ENCODE data around the gene SPATA46.

SPATA46 gene

GRCh38 chr1:162407539-162407938, 30.9 kb upstream of the SPATA46 start:
- DNase-seq (ENCODE audit: low read depth, low spot score), result no peak
- H3K4me3 ChIP-seq (ENCODE audit: low read length), result no peak overlapping the region
- no peak overlapping the region for H3K27ac ChIP-seq (ENCODE audit: low read length)
- H3K27me3 ChIP-seq (ENCODE audit: control insufficient read depth, insufficient read depth, low read length), result no peaks in the 10 kb centered on the region
- H3K36me3 ChIP-seq (ENCODE audit: control insufficient read depth, insufficient read depth, low read length), result no peaks in the 10 kb centered on the region
- H3K4me1 ChIP-seq (ENCODE audit: control insufficient read depth, insufficient read depth, low read length), result no peaks in the 10 kb centered on the region
- H3K9me3 ChIP-seq (ENCODE audit: control insufficient read depth, insufficient read depth, low read length), result no peaks in the 10 kb centered on the region
- no CpG with 5 or more reads among the region's 1 CpG for WGBS (ENCODE audit: insufficient coverage, insufficient read length)

GRCh38 chr1:162406811-162407210, 30.2 kb upstream of the SPATA46 start:
- Histone ChIP-seq H3K27ac (ENCODE audit: low read length) (no peak overlapping the region), H3K36me3 (ENCODE audit: control insufficient read depth, insufficient read depth, low read length) (no peaks in the 10 kb centered on the region), H3K27me3 (ENCODE audit: control insufficient read depth, insufficient read depth, low read length) (no peaks in the 10 kb centered on the region), H3K4me1 (ENCODE audit: control insufficient read depth, insufficient read depth, low read length) (no peaks in the 10 kb centered on the region), H3K4me3 (ENCODE audit: low read length) (no peak overlapping the region), H3K9me3 (ENCODE audit: control insufficient read depth, insufficient read depth, low read length) (no peaks in the 10 kb centered on the region)
- DNase-seq (ENCODE audit: low read depth, low spot score), result no peak
- no CpG with 5 or more reads among the region's 2 CpGs for WGBS (ENCODE audit: insufficient coverage, insufficient read length)

GRCh38 chr1:162405800-162406199, 29.1 kb upstream of the SPATA46 start:
- Histone ChIP-seq H3K9me3 (ENCODE audit: control insufficient read depth, insufficient read depth, low read length) (no peaks in the 10 kb centered on the region), H3K27me3 (ENCODE audit: control insufficient read depth, insufficient read depth, low read length) (no peaks in the 10 kb centered on the region), H3K4me3 (ENCODE audit: low read length) (no peak overlapping the region), H3K27ac (ENCODE audit: low read length) (no peak overlapping the region), H3K36me3 (ENCODE audit: control insufficient read depth, insufficient read depth, low read length) (no peaks in the 10 kb centered on the region), H3K4me1 (ENCODE audit: control insufficient read depth, insufficient read depth, low read length) (no peaks in the 10 kb centered on the region)
- no CpG with 5 or more reads among the region's 5 CpGs for WGBS (ENCODE audit: insufficient coverage, insufficient read length)
- no peak for DNase-seq (ENCODE audit: low read depth, low spot score)

- no peak for DNase-seq (ENCODE audit: low read depth, low spot score)
- H3K36me3 ChIP-seq (ENCODE audit: control insufficient read depth, insufficient read depth, low read length), result no peaks in the 10 kb centered on the region
- no peaks in the 10 kb centered on the region for H3K4me1 ChIP-seq (ENCODE audit: control insufficient read depth, insufficient read depth, low read length)
- no peak overlapping the region for H3K4me3 ChIP-seq (ENCODE audit: low read length)
- no peaks in the 10 kb centered on the region for H3K9me3 ChIP-seq (ENCODE audit: control insufficient read depth, insufficient read depth, low read length)
- WGBS (ENCODE audit: insufficient coverage, insufficient read length), result no CpG with 5 or more reads among the region's 5 CpGs
- H3K27me3 ChIP-seq (ENCODE audit: control insufficient read depth, insufficient read depth, low read length), result no peaks in the 10 kb centered on the region
- no peak overlapping the region for H3K27ac ChIP-seq (ENCODE audit: low read length)
Observed at GRCh38 chr1:162404550-162405160, 28.0 kb upstream of the SPATA46 start.

- H3K9me3 ChIP-seq (ENCODE audit: control insufficient read depth, insufficient read depth, low read length), result no peaks in the 10 kb centered on the region
- H3K27me3 ChIP-seq (ENCODE audit: control insufficient read depth, insufficient read depth, low read length), result no peaks in the 10 kb centered on the region
- no peak overlapping the region for H3K27ac ChIP-seq (ENCODE audit: low read length)
- no peak for DNase-seq (ENCODE audit: low read depth, low spot score)
- peaks cover 4% of the 10 kb centered on the region; the same call in 1 of the 2 replicates for H3K4me1 ChIP-seq (ENCODE audit: control insufficient read depth, insufficient read depth, low read length)
- no peak overlapping the region for H3K4me3 ChIP-seq (ENCODE audit: low read length)
- no CpG with 5 or more reads among the region's 10 CpGs for WGBS (ENCODE audit: insufficient coverage, insufficient read length)
- H3K36me3 ChIP-seq (ENCODE audit: control insufficient read depth, insufficient read depth, low read length), result no peaks in the 10 kb centered on the region
Observed at GRCh38 chr1:162400790-162401355, 24.2 kb upstream of the SPATA46 start.

GRCh38 chr1:162398999-162399580, 22.4 kb upstream of the SPATA46 start:
- no CpG with 5 or more reads among the region's 8 CpGs for WGBS (ENCODE audit: insufficient coverage, insufficient read length)
- Histone ChIP-seq H3K9me3 (ENCODE audit: control insufficient read depth, insufficient read depth, low read length) (no peaks in the 10 kb centered on the region), H3K36me3 (ENCODE audit: control insufficient read depth, insufficient read depth, low read length) (no peaks in the 10 kb centered on the region), H3K27ac (ENCODE audit: low read length) (no peak overlapping the region), H3K4me3 (ENCODE audit: low read length) (no peak overlapping the region), H3K27me3 (ENCODE audit: control insufficient read depth, insufficient read depth, low read length) (no peaks in the 10 kb centered on the region), H3K4me1 (ENCODE audit: control insufficient read depth, insufficient read depth, low read length) (peaks cover 4% of the 10 kb centered on the region; the same call in 1 of the 2 replicates)
- no peak for DNase-seq (ENCODE audit: low read depth, low spot score)

- no peaks in the 10 kb centered on the region for H3K27me3 ChIP-seq (ENCODE audit: control insufficient read depth, insufficient read depth, low read length)
- H3K27ac ChIP-seq (ENCODE audit: low read length), result no peak overlapping the region
- no peaks in the 10 kb centered on the region for H3K9me3 ChIP-seq (ENCODE audit: control insufficient read depth, insufficient read depth, low read length)
- no CpG with 5 or more reads among the region's 3 CpGs for WGBS (ENCODE audit: insufficient coverage, insufficient read length)
- H3K36me3 ChIP-seq (ENCODE audit: control insufficient read depth, insufficient read depth, low read length), result no peaks in the 10 kb centered on the region
- DNase-seq (ENCODE audit: low read depth, low spot score), result no peak
- H3K4me3 ChIP-seq (ENCODE audit: low read length), result no peak overlapping the region
- peaks cover 4% of the 10 kb centered on the region; the same call in 1 of the 2 replicates for H3K4me1 ChIP-seq (ENCODE audit: control insufficient read depth, insufficient read depth, low read length)
Observed at GRCh38 chr1:162397943-162398560, 21.4 kb upstream of the SPATA46 start.

- no peak for DNase-seq (ENCODE audit: low read depth, low spot score)
- no CpG with 5 or more reads among the region's 3 CpGs for WGBS (ENCODE audit: insufficient coverage, insufficient read length)
- H3K27ac ChIP-seq (ENCODE audit: low read length), result no peak overlapping the region
Observed at GRCh38 chr1:162397039-162397448, 20.4 kb upstream of the SPATA46 start.

GRCh38 chr1:162396201-162396906, 19.7 kb upstream of the SPATA46 start:
- Histone ChIP-seq H3K4me3 (ENCODE audit: low read length) (no peak overlapping the region), H3K27me3 (ENCODE audit: control insufficient read depth, insufficient read depth, low read length) (no peaks in the 10 kb centered on the region), H3K4me1 (ENCODE audit: control insufficient read depth, insufficient read depth, low read length) (peaks cover 4% of the 10 kb centered on the region; the same call in 1 of the 2 replicates), H3K9me3 (ENCODE audit: control insufficient read depth, insufficient read depth, low read length) (no peaks in the 10 kb centered on the region), H3K27ac (ENCODE audit: low read length) (no peak overlapping the region), H3K36me3 (ENCODE audit: control insufficient read depth, insufficient read depth, low read length) (no peaks in the 10 kb centered on the region)
- no CpG with 5 or more reads among the region's 3 CpGs for WGBS (ENCODE audit: insufficient coverage, insufficient read length)
- DNase-seq (ENCODE audit: low read depth, low spot score), result no peak

More at GRCh38 chr1:162397039-162397448, 20.4 kb upstream of the SPATA46 start:
- H3K27me3 ChIP-seq (ENCODE audit: control insufficient read depth, insufficient read depth, low read length), result no peaks in the 10 kb centered on the region
- H3K4me3 ChIP-seq (ENCODE audit: low read length), result no peak overlapping the region
- peaks cover 4% of the 10 kb centered on the region; the same call in 1 of the 2 replicates for H3K4me1 ChIP-seq (ENCODE audit: control insufficient read depth, insufficient read depth, low read length)
- no peaks in the 10 kb centered on the region for H3K36me3 ChIP-seq (ENCODE audit: control insufficient read depth, insufficient read depth, low read length)
- no peaks in the 10 kb centered on the region for H3K9me3 ChIP-seq (ENCODE audit: control insufficient read depth, insufficient read depth, low read length)
